ENCODE measurements around the gene DDX51. TPM values are rescaled to one million over a fixed set of nuclear protein-coding genes. Genes with fewer than 3 reads are reported as not detected.

The DDX51 gene
- total RNA-seq, 2 donors from 2014 or later: 20.7 to 44.5 TPM

- Mint-ChIP-seq H3K36me3 (ENCODE audit: low read depth) (peaks cover 25% of the 10 kb centered on the region), H3K27ac (no peak overlapping the region), H3K4me1 (peaks cover 9% of the 10 kb centered on the region), H3K9me3 (no peaks in the 10 kb centered on the region), H3K27me3 (no peaks in the 10 kb centered on the region), H3K4me3 (no peak overlapping the region)
- ATAC-seq (replicated peaks): no peak
Observed at GRCh38 chr12:132147423-132148367, 3.6 kb upstream of the DDX51 start.

DNA sequence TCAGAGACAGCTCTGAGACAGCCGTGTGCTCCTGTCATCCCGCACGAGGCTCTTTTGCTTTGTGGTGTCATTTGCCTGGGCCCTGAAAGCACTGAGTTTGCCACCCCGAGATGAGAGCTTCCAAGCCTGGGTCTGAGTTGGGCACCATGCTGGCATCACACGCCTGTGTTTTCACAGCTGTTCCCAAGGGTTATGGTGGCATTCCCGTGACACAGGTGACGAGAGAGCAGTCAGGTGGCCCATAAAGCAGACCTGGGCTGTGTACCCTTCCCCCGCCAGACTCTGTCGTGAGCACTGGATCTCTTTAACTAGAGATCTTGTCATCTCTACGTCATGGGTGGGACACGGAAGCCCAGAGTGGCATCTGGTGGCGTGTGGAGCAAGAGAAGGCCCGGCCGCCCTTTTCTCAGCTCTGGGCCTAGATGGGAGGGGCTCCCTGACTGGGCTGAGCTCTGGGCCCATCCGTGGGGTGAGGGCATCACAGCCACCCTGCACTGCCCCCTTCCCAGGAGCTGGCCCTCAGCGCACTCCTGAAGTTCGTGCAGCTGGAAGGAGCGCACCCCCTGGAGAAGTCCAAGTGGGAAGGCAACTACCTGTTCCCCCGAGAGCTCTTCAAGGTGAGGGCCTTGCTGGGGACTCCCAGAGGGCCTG is 2.8 kb upstream of the DDX51 start:
- Mint-ChIP-seq H3K4me3 (peak overlapping the region; percentile 83), H3K4me1 (peaks cover 9% of the 10 kb centered on the region), H3K36me3 (ENCODE audit: low read depth) (peaks cover 32% of the 10 kb centered on the region), H3K9me3 (no peaks in the 10 kb centered on the region), H3K27ac (no peak overlapping the region), H3K27me3 (no peaks in the 10 kb centered on the region)
- no peak for ATAC-seq (replicated peaks)

DNA sequence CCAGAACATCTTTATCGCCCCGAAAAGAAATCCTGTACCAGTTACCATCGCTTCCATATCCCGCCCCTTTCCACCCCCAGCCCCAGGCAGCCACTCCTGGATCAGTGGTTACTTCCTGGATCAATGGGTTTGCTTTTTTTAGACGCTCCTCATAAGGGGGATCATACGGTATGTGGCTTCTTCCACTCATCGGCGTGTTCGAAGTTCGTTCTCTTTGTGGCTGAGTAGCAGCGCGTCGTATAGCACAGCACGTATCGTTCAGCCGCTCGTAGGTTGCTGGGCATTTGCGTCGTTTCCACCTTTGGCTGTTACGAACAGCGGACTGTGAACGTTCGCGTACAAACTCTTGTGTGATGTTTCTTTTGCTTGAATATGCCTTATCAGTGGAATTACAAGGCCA is 2.0 kb upstream of the DDX51 start:
- no peaks in the 10 kb centered on the region for H3K27me3 Mint-ChIP-seq
- H3K36me3 Mint-ChIP-seq (ENCODE audit: low read depth): peaks cover 35% of the 10 kb centered on the region
- no peak for ATAC-seq (replicated peaks)
- peaks cover 9% of the 10 kb centered on the region for H3K4me1 Mint-ChIP-seq
- peak overlapping the region; percentile 56 for H3K27ac Mint-ChIP-seq
- H3K4me3 Mint-ChIP-seq: peak overlapping the region; percentile 83
- no peaks in the 10 kb centered on the region for H3K9me3 Mint-ChIP-seq

DNA sequence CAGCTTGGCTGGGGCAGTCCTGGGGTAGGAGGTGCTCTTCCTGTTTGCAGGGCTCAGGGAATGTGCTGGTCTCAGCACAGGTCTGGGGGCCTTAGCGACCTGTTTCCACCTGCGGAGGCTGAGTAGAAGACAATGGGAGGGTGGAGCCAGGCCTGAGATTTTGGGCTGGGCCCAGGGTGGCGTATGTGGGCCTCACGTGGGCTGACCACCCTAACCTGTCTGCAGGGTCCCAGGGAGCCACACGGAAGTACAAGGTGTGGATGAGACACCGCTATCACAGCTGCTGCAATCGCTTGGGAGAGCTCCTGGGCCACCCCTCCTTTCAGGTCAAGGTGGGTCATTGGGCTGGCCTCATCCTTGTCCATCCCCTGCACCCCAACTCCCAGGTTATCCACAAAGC is 1.2 kb upstream of the DDX51 start:
- Mint-ChIP-seq H3K4me3 (peak overlapping the region; percentile 83), H3K4me1 (peaks cover 9% of the 10 kb centered on the region), H3K36me3 (ENCODE audit: low read depth) (peaks cover 36% of the 10 kb centered on the region), H3K27ac (peak overlapping the region; percentile 95), H3K9me3 (no peaks in the 10 kb centered on the region), H3K27me3 (no peaks in the 10 kb centered on the region)
- no peak for ATAC-seq (replicated peaks)

GRCh38 chr12:132144810-132145168 is 670 bp upstream of the DDX51 start:
- Mint-ChIP-seq H3K4me3 (peak overlapping the region; percentile 83), H3K9me3 (no peaks in the 10 kb centered on the region), H3K36me3 (ENCODE audit: low read depth) (peaks cover 41% of the 10 kb centered on the region), H3K4me1 (peaks cover 9% of the 10 kb centered on the region), H3K27ac (peak overlapping the region; percentile 95), H3K27me3 (no peaks in the 10 kb centered on the region)
- peak; percentile 4 for ATAC-seq (replicated peaks)

- H3K9me3 Mint-ChIP-seq: no peaks in the 10 kb centered on the region
- no peaks in the 10 kb centered on the region for H3K27me3 Mint-ChIP-seq
- ATAC-seq (replicated peaks): peak; percentile 30
- H3K27ac Mint-ChIP-seq: peak overlapping the region; percentile 95
- peaks cover 9% of the 10 kb centered on the region for H3K4me1 Mint-ChIP-seq
- peaks cover 54% of the 10 kb centered on the region for H3K36me3 Mint-ChIP-seq (ENCODE audit: low read depth)
- H3K4me3 Mint-ChIP-seq: peak overlapping the region; percentile 83
Observed at GRCh38 chr12:132143336-132144071, 615 bp downstream of the DDX51 start.

DNA sequence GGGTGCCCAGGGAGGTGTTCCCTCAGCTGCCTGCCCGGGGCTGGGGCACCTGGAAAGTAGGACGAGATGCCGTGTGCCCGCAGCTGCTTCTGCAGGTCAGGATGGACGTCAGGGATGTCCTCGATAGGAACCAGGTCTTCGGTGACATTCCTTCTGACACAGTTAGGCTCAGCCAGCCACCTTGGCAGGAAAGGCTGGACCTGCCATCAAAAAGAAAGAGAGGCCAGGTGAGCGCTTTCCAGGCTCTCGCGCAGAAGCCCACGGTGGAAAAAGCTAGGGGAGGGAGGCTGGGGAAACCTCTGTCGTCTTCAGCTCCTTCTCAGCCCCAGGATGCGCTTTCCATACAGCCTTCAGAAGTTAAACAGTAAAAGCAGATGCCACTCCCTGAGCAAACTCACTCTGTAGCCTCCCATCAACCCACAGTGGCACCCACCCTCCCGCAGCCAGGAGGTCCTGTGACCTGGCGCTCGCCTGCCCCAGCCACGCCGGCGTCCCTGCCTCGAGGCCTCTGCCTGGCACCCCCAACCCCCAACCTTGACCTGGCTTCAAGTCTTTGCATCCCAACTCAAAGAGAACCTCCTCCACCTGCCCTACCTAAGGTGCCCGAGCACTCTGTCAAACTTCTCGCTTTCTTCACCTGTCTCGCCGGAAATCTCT is 1.3 kb downstream of the DDX51 start:
- peaks cover 9% of the 10 kb centered on the region for H3K4me1 Mint-ChIP-seq
- no peaks in the 10 kb centered on the region for H3K27me3 Mint-ChIP-seq
- peak overlapping the region; percentile 76 for H3K4me3 Mint-ChIP-seq
- no peak for ATAC-seq (replicated peaks)
- H3K9me3 Mint-ChIP-seq: no peaks in the 10 kb centered on the region
- peaks cover 58% of the 10 kb centered on the region for H3K36me3 Mint-ChIP-seq (ENCODE audit: low read depth)
- no peak overlapping the region for H3K27ac Mint-ChIP-seq

DNA sequence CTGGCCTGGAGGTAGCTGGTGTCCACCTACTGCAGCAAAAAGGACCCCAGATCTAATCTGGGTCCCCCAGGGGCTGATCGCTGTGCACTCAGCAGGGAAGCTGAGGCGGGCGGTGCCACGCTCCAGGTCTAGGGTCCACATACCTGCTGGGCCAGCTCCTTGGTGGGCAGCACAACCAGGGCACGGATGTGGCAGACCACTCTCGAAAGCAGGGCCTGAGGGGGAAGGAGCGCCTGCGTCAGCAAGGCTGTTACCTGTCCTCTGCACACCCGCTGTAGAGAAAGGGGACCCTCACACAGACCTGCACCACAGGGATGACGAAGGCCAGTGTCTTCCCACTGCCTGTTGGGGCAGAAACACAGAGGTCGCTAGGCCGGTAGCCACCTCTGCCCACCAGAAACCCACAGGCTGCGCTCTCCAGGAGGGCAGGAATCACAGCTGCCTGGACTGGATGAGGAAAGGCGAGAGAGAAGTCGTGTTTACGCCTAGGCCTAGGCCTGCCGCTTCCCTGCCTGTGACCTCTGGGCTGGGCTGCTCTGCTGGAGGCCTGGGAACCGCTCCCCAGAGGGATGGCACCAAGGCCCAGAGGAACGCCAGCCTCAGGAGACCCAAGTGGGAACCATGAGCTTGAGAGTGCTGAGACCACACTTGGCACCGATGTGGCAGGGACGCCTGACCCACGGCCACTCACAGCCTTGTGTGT is 2.0 kb downstream of the DDX51 start:
- Mint-ChIP-seq H3K36me3 (ENCODE audit: low read depth) (peaks cover 60% of the 10 kb centered on the region), H3K4me1 (peaks cover 9% of the 10 kb centered on the region), H3K9me3 (no peaks in the 10 kb centered on the region), H3K4me3 (peak overlapping the region; percentile 76), H3K27ac (no peak overlapping the region), H3K27me3 (no peaks in the 10 kb centered on the region)
- no peak for ATAC-seq (replicated peaks)

- H3K4me3 Mint-ChIP-seq: no peak overlapping the region
- H3K27me3 Mint-ChIP-seq: no peaks in the 10 kb centered on the region
- no peak for ATAC-seq (replicated peaks)
- H3K36me3 Mint-ChIP-seq (ENCODE audit: low read depth): peaks cover 55% of the 10 kb centered on the region
- peaks cover 6% of the 10 kb centered on the region for H3K4me1 Mint-ChIP-seq
- no peaks in the 10 kb centered on the region for H3K9me3 Mint-ChIP-seq
- H3K27ac Mint-ChIP-seq: no peak overlapping the region
Observed at GRCh38 chr12:132140918-132141841, 2.9 kb downstream of the DDX51 start.

- no peak for ATAC-seq (replicated peaks)
- Mint-ChIP-seq H3K9me3 (no peaks in the 10 kb centered on the region), H3K27ac (no peak overlapping the region), H3K4me3 (no peak overlapping the region), H3K36me3 (ENCODE audit: low read depth) (peaks cover 48% of the 10 kb centered on the region), H3K4me1 (no peaks in the 10 kb centered on the region), H3K27me3 (no peaks in the 10 kb centered on the region)
Observed at GRCh38 chr12:132140501-132140900, 3.6 kb downstream of the DDX51 start.

- no peak for ATAC-seq (replicated peaks)
- Mint-ChIP-seq H3K36me3 (ENCODE audit: low read depth) (peaks cover 43% of the 10 kb centered on the region), H3K4me3 (no peak overlapping the region), H3K4me1 (no peaks in the 10 kb centered on the region), H3K9me3 (no peaks in the 10 kb centered on the region), H3K27me3 (no peaks in the 10 kb centered on the region), H3K27ac (no peak overlapping the region)
Observed at GRCh38 chr12:132139912-132140311, 4.2 kb downstream of the DDX51 start.

DNA sequence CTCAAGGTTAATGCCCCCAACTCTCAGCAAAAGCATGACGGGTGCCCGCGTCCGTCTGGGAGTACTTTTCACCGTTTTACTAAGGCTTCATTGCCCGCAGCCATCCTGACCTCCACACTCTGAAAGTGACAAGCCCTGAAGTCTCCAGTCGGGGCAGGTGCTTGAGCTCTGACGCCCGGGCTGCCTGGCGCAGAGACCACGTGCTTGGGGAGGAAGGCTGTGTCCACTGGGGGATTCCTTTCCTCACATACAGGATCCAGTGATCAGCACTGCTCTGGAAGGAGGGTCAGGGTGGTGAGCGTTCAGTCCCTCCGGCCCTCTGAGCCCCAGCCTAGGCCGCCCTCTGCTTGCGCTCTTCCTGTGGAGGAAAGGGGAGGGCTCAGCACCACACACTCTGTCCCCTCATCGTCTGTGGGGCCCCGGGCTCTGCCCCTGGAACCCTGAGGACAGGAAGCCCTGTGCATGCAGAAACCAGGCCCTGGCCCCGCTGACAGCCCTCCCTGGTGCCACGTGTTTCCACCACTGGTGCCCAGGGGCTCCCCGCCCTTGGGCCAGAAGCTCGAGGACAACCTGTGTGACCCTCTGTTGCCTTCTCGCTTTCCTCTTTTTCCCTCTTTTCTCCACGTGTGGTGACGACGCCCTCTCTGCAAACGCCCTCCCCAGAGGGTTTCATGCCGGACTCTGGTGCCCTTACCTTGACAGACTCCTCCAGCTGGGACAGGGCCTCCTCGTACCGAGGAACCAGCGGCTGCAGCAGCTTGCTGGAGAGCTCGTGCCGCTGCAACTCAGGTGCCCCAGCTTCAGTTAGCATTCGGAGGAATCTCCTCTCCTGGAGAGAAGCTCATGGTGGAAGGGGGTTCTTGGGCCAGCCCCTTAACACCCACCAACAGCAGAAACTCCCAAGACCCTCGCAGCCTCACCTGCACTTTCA is 4.9 kb downstream of the DDX51 start:
- Mint-ChIP-seq H3K36me3 (ENCODE audit: low read depth) (peaks cover 38% of the 10 kb centered on the region), H3K4me1 (no peaks in the 10 kb centered on the region), H3K4me3 (no peak overlapping the region), H3K27ac (no peak overlapping the region), H3K9me3 (no peaks in the 10 kb centered on the region), H3K27me3 (no peaks in the 10 kb centered on the region)
- ATAC-seq (replicated peaks): no peak
